HCT116 (cell line): ENCODE results near the gene ERC2. TPM values are rescaled to one million over a fixed set of nuclear protein-coding genes. Genes with fewer than 3 reads are reported as not detected.

Source experiments
- ATAC-seq: fragments of 200-7000 bp; cut with Tn5 transposase; 2 replicates; pipeline ENCODE4 v1.9.1; 2020; ENCODE audit warnings: mild to moderate bottlenecking, moderate library complexity
- BruUV-seq: library from RNA; stranded (reverse); fragments of 400-500 nt; replicated peaks from 2 replicates; lab custom pipeline; 2021; lab: Mats Ljungman, UMichigan
- CTCF ChIA-PET: fragments of 300-600 bp; sonication (Branson Sonifier 250); formaldehyde crosslinking; loops from one replicate; lab custom pipeline; 2021; ENCODE audit warnings: antibody characterized with exemption; lab: Charles Lee
- POLR2A ChIA-PET: fragments of 300-600, 350-600 bp; sonication (Branson Sonifier 250); formaldehyde crosslinking; loops from one replicate; lab custom pipeline; 2021; ENCODE audit warnings: antibody characterized with exemption; lab: Charles Lee
- RAD21 ChIA-PET, 2 experiments: fragments of 300-600 bp; sonication (Branson Sonifier 250); formaldehyde crosslinking; loops; one replicate each; lab custom pipeline; 2023; ENCODE audit warnings: low total read pairs in 2 of 2; ENCODE audit not compliant: uncharacterized antibody in 2 of 2, unreplicated experiment in 2 of 2, low non-redundant PET in 1 of 2; lab: Charles Lee
- DNase-seq: peaks from one replicate; pipeline ENCODE4 v3.0.0-alpha.2; 2010; ENCODE audit warnings: low read depth, low spot score
- H2AFZ ChIP-seq: fragments of 200-600 bp; shearing (Covaris generic), sonication (generic); 2 replicates; pipeline ENCODE4 v1.6.1; 2017; ENCODE audit warnings: low read depth, mixed run types, mixed read lengths, antibody characterized with exemption, low read length; ENCODE audit not compliant: poor library complexity, severe bottlenecking
- H3K27ac ChIP-seq: 2 replicates; pipeline ENCODE4 v1.5.1; 2012; ENCODE audit warnings: low read depth, low read length
- H3K27me3 ChIP-seq: fragments of 200-600 bp; sonication (generic); 2 replicates; pipeline ENCODE4 v1.6.1; 2016; ENCODE audit warnings: mixed run types, low read length, mixed read lengths; ENCODE audit not compliant: insufficient read depth
- H3K36me3 ChIP-seq, 2 experiments: fragments of 200-500 bp in 1 of 2; fragments of 200-600 bp in 1 of 2; sonication (Bioruptor generic) in 1 of 2; sonication (generic) in 1 of 2; 2 replicates each; pipeline versions ENCODE4 v1.5.1 to v1.6.1; 2014 to 2016; ENCODE audit warnings: low read length in 2 of 2, inconsistent platforms in 1 of 2, mixed read lengths in 1 of 2, mixed run types in 1 of 2; ENCODE audit not compliant: insufficient read depth in 2 of 2, control insufficient read depth in 1 of 2
- H3K4me1 ChIP-seq, 2 experiments: fragments of 200-600 bp in 1 of 2; sonication (generic) in 1 of 2; 2 replicates each; pipeline versions ENCODE4 v1.5.1 to v1.6.1; 2012 to 2017; ENCODE audit warnings: low read length in 2 of 2, inconsistent platforms in 1 of 2, mild to moderate bottlenecking in 1 of 2, mixed read lengths in 1 of 2, mixed run types in 1 of 2, moderate library complexity in 1 of 2; ENCODE audit not compliant: insufficient read depth in 2 of 2, control insufficient read depth in 1 of 2
- H3K4me2 ChIP-seq: fragments of 200-600 bp; sonication (generic); 2 replicates; pipeline ENCODE4 v1.6.1; 2017; ENCODE audit warnings: mixed run types, low read length, mixed read lengths
- H3K4me3 ChIP-seq, 2 experiments: fragments of 200-600 bp in 1 of 2; sonication (generic) in 1 of 2; replicated peaks in 1 of 2; 2 replicates each; pipeline ENCODE4 v1.5.1; 2011 to 2016; ENCODE audit warnings: low read length in 2 of 2, control low read depth in 1 of 2, low read depth in 1 of 2, mild to moderate bottlenecking in 1 of 2, mixed read lengths in 1 of 2, mixed run types in 1 of 2
- H3K79me2 ChIP-seq: fragments of 200-600 bp; sonication (generic); 2 replicates; pipeline ENCODE4 v1.6.1; 2017; ENCODE audit warnings: mild to moderate bottlenecking, mixed run types, low read length, moderate library complexity, mixed read lengths; ENCODE audit not compliant: insufficient read depth
- H3K9ac ChIP-seq: fragments of 200-600 bp; sonication (generic); 2 replicates; pipeline ENCODE4 v1.6.1; 2016; ENCODE audit warnings: low read length, mixed read lengths
- H3K9me2 ChIP-seq: fragments of 200-600 bp; sonication (generic), shearing (Covaris generic); 2 replicates; pipeline ENCODE4 v1.6.1; 2017; ENCODE audit warnings: mixed run types, mild to moderate bottlenecking, moderate library complexity; ENCODE audit not compliant: insufficient read depth
- H3K9me3 ChIP-seq, 2 experiments: fragments of 200-500 bp in 1 of 2; fragments of 200-600 bp in 1 of 2; sonication (Bioruptor generic) in 1 of 2; sonication (generic) in 1 of 2; 2 replicates each; pipeline ENCODE4 v1.6.1; 2014 to 2017; ENCODE audit warnings: low read length in 2 of 2, mixed read lengths in 2 of 2, inconsistent platforms in 1 of 2, low read depth in 1 of 2, mild to moderate bottlenecking in 1 of 2, mixed run types in 1 of 2, moderate library complexity in 1 of 2; ENCODE audit not compliant: control insufficient read depth in 1 of 2, insufficient read depth in 1 of 2
- H4K20me1 ChIP-seq: fragments of 200-600 bp; sonication (generic), shearing (Covaris generic); 2 replicates; pipeline ENCODE4 v1.6.1; 2017; ENCODE audit warnings: mixed run types, mild to moderate bottlenecking, moderate library complexity; ENCODE audit not compliant: insufficient read depth
- CEBPB ChIP-seq: IDR thresholded peaks from 2 replicates; pipeline ENCODE4 v1.6.1; 2012; ENCODE audit warnings: low read depth
- JUND ChIP-seq: IDR thresholded peaks from 2 replicates; pipeline ENCODE4 v1.6.1; 2012
- POLR2AphosphoS5 ChIP-seq: IDR thresholded peaks from 2 replicates; pipeline ENCODE4 v1.6.1; 2011; ENCODE audit warnings: mild to moderate bottlenecking, low read depth, low read length, moderate library complexity
- SIN3A ChIP-seq: IDR thresholded peaks from 2 replicates; pipeline ENCODE4 v1.6.1; 2012; ENCODE audit warnings: low read depth
- SRF ChIP-seq: IDR thresholded peaks from 2 replicates; pipeline ENCODE4 v1.6.1; 2012; ENCODE audit warnings: low read depth
- intact Hi-C: fragments of 100-400 bp; cut with micrococcal nuclease; formaldehyde crosslinking; loops from 2 replicates; pipeline ENCODE4 v1.10.0; 2022
- total RNA-seq: library from RNA; stranded (reverse); gene quantifications from one replicate; pipeline ENCODE4 v1.2.1, GENCODE V29; 2021; ENCODE audit not compliant: unreplicated experiment
- TF ChIP-seq, protein P1 (sequence below): IDR thresholded peaks from 2 replicates; pipeline ENCODE4 v1.6.1; 2011; ENCODE audit warnings: mild to moderate bottlenecking, low read length, moderate library complexity; ENCODE audit not compliant: insufficient replicate concordance; ENCODE audit errors: extremely low read depth

ERC2 gene
- total RNA-seq, 1 experiment from 2014 or later: not detected

DNA sequence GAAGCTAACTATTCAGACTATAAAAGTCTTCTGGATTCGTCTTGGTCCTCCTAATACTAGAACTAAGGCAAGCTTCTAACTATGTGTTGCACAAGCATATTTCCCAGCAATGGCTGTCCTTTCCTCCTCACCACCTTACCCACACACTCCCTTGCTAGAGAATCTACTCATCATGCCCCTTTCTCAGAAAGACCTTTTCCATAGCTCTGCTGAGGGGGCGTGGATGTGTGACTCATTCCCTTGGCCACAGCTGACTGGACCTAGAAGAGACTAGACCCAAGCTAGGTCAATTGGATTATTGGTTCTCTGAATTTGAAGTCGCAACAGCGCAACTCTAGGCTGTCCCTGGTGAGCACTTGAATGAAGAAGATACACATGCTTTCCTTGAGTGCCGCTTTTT lies 47.1 kb downstream of the ERC2 start:
- RAD21 ChIA-PET: no interaction called here
- POLR2A ChIA-PET: no interaction called here

DNA sequence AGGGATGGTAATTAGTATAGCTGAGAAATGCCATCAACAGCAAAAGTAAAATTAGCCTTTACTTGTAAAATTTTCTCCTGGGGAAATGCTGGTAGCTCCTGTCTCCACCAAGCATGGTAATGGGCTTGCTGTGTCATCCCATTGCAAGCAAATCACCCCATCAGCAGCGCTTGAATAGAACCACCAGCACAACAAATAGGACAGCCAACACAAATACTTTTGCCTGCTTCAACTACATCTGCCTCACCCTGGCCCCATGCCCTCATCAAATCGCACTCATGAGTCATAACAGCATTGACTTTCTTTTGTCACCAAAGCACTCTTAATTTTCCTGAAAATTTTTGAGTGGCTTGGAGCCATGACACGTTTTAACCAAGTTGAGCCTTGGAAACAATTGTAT lies 52.6 kb downstream of the ERC2 start:
- no TSS peak for BruUV-seq
- H3K9me3 ChIP-seq: no peaks in the 10 kb centered on the region
- ChIA-PET POLR2A (no interaction called here), RAD21 (no interaction called here)
- no peak for ATAC-seq
- DNase-seq: no peak
- H3K4me3 ChIP-seq: no peak overlapping the region
- H4K20me1 ChIP-seq: no peaks in the 10 kb centered on the region
- no peak overlapping the region for H3K9ac ChIP-seq
- H3K4me1 ChIP-seq: no peaks in the 10 kb centered on the region
- no peaks in the 10 kb centered on the region for H3K36me3 ChIP-seq
- H2AFZ ChIP-seq: no peak overlapping the region
- H3K79me2 ChIP-seq: no peaks in the 10 kb centered on the region
- no peak overlapping the region for H3K27ac ChIP-seq
- peaks cover 17% of the 10 kb centered on the region for H3K27me3 ChIP-seq
- H3K4me2 ChIP-seq: no peak overlapping the region
- intact Hi-C loops: no loop called here
- no peaks in the 10 kb centered on the region for H3K9me2 ChIP-seq
- TF ChIP-seq SRF: no peak
- no peak for TF ChIP-seq CEBPB
- TF ChIP-seq POLR2AphosphoS5: no peak
- TF ChIP-seq JUND: no peak
- TF ChIP-seq SIN3A: no peak
- TF ChIP-seq, protein P1, sequence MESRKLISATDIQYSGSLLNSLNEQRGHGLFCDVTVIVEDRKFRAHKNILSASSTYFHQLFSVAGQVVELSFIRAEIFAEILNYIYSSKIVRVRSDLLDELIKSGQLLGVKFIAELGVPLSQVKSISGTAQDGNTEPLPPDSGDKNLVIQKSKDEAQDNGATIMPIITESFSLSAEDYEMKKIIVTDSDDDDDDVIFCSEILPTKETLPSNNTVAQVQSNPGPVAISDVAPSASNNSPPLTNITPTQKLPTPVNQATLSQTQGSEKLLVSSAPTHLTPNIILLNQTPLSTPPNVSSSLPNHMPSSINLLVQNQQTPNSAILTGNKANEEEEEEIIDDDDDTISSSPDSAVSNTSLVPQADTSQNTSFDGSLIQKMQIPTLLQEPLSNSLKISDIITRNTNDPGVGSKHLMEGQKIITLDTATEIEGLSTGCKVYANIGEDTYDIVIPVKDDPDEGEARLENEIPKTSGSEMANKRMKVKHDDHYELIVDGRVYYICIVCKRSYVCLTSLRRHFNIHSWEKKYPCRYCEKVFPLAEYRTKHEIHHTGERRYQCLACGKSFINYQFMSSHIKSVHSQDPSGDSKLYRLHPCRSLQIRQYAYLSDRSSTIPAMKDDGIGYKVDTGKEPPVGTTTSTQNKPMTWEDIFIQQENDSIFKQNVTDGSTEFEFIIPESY: no peak
- TF ChIP-seq, all 23 proteins: peak for 0
- CTCF ChIA-PET: no interaction called here

More for the DNA sequence above, 47.1 kb downstream of the ERC2 start:
- H3K4me3 ChIP-seq: no peak overlapping the region
- H3K27ac ChIP-seq: no peak overlapping the region
- CTCF ChIA-PET: interaction anchor here (0.7 kb wide), 1 partner anchor 22 kb away, joined by 4 read pairs; no protein-coding TSS in a partner anchor
- no peak overlapping the region for H3K4me2 ChIP-seq
- H4K20me1 ChIP-seq: no peaks in the 10 kb centered on the region
- intact Hi-C loops: no loop called here
- peaks cover 25% of the 10 kb centered on the region for H3K27me3 ChIP-seq
- H3K4me1 ChIP-seq: no peaks in the 10 kb centered on the region
- no peak overlapping the region for H2AFZ ChIP-seq
- ATAC-seq (no peak), DNase-seq (no peak)
- no peak overlapping the region for H3K9ac ChIP-seq
- H3K9me3 ChIP-seq: no peaks in the 10 kb centered on the region
- no peaks in the 10 kb centered on the region for H3K36me3 ChIP-seq
- H3K79me2 ChIP-seq: no peaks in the 10 kb centered on the region
- BruUV-seq: no TSS peak
- H3K9me2 ChIP-seq: no peaks in the 10 kb centered on the region
- no peak for TF ChIP-seq SRF
